NT2/D1 (cell line): ENCODE data around the gene MPL.

Experiments
- SUZ12 ChIP-seq: IDR thresholded peaks from 2 replicates; pipeline ENCODE4 v1.6.1; 2011; ENCODE audit not compliant: insufficient read length, insufficient read depth; ENCODE audit errors: extremely low read depth
- YY1 ChIP-seq: IDR thresholded peaks from 2 replicates; pipeline ENCODE4 v1.6.1; 2011; ENCODE audit not compliant: insufficient read length, insufficient read depth
- ZNF274 ChIP-seq: IDR thresholded peaks from 2 replicates; pipeline ENCODE4 v1.6.1; 2011; ENCODE audit warnings: mild to moderate bottlenecking, low read depth, low read length

GRCh38 chr1:43309405-43310025 is 28.1 kb upstream of the MPL start:
- TF ChIP-seq SUZ12 (no peak), ZNF274 (no peak), YY1 (no peak)
